Measurements from ENCODE around the gene CAMTA1.
"Not testable (repeated sequence)": the region's sequence is repeated elsewhere in the genome, so short reads cannot be mapped to it uniquely, and the experiment has no call there.

CAMTA1 gene

DNA sequence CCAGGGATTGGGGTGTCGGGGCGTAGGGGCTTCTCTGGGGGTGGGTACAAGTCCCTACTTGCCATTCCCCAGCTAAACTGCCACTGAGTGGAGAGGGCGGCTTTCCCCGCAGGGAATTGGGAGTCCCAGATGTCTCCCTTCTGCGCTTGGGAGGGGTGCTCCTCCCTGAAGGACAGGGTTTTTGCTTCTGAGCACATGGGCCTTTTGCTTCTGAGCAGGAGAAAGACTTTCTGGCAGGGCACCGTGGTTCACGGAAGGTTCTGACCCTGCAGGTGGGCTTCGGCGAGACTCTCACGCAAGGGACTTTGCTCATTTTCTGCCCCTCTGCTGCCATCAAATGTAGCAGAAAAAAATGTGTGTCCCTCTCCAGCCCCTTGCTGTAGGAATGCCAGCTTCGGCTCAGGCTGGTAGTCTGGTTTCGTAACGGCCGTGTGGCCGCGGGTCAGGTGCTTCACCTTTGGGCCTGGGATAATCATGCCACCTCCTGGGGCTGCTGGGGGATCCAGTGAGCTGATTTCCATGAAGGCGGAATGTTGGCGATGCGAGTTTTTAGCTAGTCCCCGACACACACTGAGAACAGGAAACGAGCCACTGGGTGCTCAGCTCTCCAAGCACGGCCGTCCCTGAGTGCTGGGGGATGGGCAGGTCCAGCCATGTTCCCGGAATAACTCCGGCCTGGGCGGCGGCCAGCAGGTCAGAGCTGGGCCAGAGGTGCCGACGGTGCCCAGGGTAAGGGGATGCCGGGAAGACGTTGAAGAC, 364.0 kb downstream of the CAMTA1 start:
- H3K27me3 Mint-ChIP-seq = no peaks in the 10 kb centered on the region
- no peaks in the 10 kb centered on the region for H3K36me3 Mint-ChIP-seq
- no peak overlapping the region for H3K27ac Mint-ChIP-seq
- no peaks in the 10 kb centered on the region for H3K4me1 Mint-ChIP-seq
- H3K4me3 Mint-ChIP-seq = no peak overlapping the region
- H3K9me3 Mint-ChIP-seq = no peaks in the 10 kb centered on the region

DNA sequence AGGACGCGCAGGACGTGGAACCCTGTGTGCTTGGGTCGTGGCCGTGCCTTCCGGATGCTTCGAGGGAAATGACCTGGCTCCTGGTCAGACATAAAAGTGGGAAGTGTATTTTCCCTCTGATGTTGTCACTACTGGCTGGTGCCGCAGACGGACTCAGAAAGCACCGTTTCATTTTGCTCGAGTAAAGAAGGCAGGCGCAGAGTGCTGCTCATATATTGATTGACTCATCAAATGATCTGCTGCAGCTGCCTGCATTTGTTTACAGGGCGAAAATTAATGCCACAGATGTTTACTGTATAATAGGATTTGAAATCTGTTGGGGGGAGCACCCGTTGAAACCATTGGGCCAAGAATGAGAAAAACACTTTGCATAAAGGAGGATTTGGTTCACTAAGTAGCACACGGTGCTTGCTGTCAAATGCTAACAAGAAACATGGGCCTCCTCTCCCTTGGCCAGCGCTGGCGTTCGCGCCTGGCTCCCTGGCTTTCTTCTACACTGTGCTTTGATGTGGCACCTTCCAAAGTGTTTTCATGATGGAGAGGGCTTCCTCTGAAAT, 365.5 kb downstream of the CAMTA1 start:
- Mint-ChIP-seq H3K27me3 (no peaks in the 10 kb centered on the region), H3K4me1 (no peaks in the 10 kb centered on the region), H3K27ac (no peak overlapping the region), H3K36me3 (no peaks in the 10 kb centered on the region), H3K9me3 (no peaks in the 10 kb centered on the region), H3K4me3 (no peak overlapping the region)

DNA sequence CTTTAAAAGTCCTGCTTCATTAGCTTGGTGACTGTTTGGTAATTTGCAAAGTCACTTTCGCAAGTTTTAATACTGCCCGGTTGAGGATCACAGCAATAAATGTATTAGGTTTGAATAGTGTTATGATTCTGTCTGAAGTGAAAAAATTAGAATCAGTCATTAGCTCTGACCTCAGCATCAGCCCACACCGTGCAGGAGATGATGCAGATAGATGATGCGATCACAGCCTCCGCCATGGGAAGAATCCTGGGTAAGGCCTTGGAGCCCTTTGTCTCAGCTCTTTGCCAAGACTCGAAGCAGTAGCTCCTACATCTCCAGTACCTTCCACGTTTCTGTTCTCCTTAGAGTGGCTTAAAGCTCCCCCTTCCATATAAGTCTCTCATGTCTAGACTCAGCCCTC, 366.7 kb downstream of the CAMTA1 start:
- H3K4me3 Mint-ChIP-seq = no peak overlapping the region
- H3K9me3 Mint-ChIP-seq = no peaks in the 10 kb centered on the region
- no peaks in the 10 kb centered on the region for H3K27me3 Mint-ChIP-seq
- no peaks in the 10 kb centered on the region for H3K36me3 Mint-ChIP-seq
- H3K4me1 Mint-ChIP-seq = no peaks in the 10 kb centered on the region
- H3K27ac Mint-ChIP-seq = no peak overlapping the region

DNA sequence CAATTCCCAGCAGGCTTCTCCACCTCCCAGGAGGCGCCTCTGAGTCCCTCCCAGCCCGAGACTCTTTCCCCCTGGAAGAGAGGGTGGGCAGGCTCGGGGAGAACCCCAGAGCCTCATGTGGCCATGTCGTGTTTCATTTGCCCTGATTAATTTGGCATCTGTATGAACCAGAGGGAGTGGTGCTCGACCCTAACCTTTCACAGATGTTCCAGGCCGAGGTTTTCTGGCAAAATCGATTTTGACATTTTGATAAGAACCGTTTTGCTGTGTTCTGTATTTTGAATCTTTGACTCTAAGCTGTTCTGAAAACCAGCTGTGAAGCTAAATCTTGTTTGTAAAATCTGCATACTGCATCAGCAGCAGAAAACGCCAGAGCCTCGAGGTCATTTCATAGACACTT, 367.4 kb downstream of the CAMTA1 start:
- no peak overlapping the region for H3K27ac Mint-ChIP-seq
- H3K36me3 Mint-ChIP-seq = no peaks in the 10 kb centered on the region
- no peak overlapping the region for H3K4me3 Mint-ChIP-seq
- H3K9me3 Mint-ChIP-seq = no peaks in the 10 kb centered on the region
- H3K4me1 Mint-ChIP-seq = no peaks in the 10 kb centered on the region
- no peaks in the 10 kb centered on the region for H3K27me3 Mint-ChIP-seq

GRCh38 chr1:7153464-7153863, 368.2 kb downstream of the CAMTA1 start:
- H3K4me1 Mint-ChIP-seq = no peaks in the 10 kb centered on the region
- no peak overlapping the region for H3K4me3 Mint-ChIP-seq
- no peaks in the 10 kb centered on the region for H3K36me3 Mint-ChIP-seq
- H3K9me3 Mint-ChIP-seq = no peaks in the 10 kb centered on the region
- no peaks in the 10 kb centered on the region for H3K27me3 Mint-ChIP-seq
- H3K27ac Mint-ChIP-seq = no peak overlapping the region

GRCh38 chr1:7159116-7159781, 374.0 kb downstream of the CAMTA1 start:
- Mint-ChIP-seq H3K9me3 (no peaks in the 10 kb centered on the region), H3K36me3 (no peaks in the 10 kb centered on the region), H3K4me1 (no peaks in the 10 kb centered on the region), H3K27ac (no peak overlapping the region), H3K4me3 (no peak overlapping the region), H3K27me3 (peaks cover 2% of the 10 kb centered on the region)

DNA sequence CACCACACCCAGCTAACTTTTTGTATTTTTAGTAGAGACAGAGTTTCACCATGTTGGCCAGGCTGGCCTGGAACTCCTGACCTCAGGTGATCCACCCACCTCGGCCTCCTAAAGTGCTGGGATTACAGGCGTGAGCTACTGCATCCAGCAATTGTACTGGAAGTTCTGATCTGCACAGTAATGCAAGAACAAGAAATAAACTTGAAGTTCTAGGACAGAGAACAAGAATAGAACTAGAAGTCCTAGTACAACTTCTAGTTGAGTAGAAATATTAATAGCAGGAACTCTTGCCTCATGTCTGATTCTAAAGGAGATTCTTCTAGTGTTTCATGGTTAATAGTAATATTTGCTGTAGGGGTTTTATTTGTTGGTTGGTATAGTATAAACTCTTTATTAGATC, 383.3 kb downstream of the CAMTA1 start:
- H3K4me3 Mint-ChIP-seq, H3K9me3 Mint-ChIP-seq, H3K36me3 Mint-ChIP-seq, H3K27ac Mint-ChIP-seq, H3K4me1 Mint-ChIP-seq: not testable (repeated sequence)
- H3K27me3 Mint-ChIP-seq = peaks cover 13% of the 10 kb centered on the region

DNA sequence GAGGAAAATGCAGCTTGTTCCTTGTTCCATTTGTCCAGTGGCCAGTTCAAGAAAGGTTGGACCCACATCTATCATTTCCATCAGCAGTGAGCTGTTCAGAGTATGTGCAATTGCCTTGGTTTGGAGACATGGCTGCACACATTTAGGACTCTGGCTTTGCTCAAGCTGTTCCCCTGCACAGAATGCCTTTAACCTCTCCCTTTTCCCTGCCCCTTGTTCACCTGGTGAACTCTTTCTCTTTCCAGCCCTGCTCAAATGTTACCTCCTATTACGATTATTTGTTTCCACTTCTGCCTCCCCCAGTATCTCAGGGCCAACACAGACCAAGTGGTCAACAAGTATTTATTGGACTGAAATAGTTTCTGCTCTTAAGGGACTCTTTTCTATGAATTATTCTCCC, 385.9 kb downstream of the CAMTA1 start:
- no peak overlapping the region for H3K27ac Mint-ChIP-seq
- no peaks in the 10 kb centered on the region for H3K4me1 Mint-ChIP-seq
- H3K9me3 Mint-ChIP-seq = no peaks in the 10 kb centered on the region
- peaks cover 26% of the 10 kb centered on the region for H3K27me3 Mint-ChIP-seq
- peaks cover 1% of the 10 kb centered on the region for H3K36me3 Mint-ChIP-seq
- H3K4me3 Mint-ChIP-seq = no peak overlapping the region

GRCh38 chr1:7171574-7171973, 386.3 kb downstream of the CAMTA1 start:
- Mint-ChIP-seq H3K4me1 (no peaks in the 10 kb centered on the region), H3K27ac (no peak overlapping the region), H3K9me3 (no peaks in the 10 kb centered on the region), H3K36me3 (peaks cover 1% of the 10 kb centered on the region), H3K4me3 (no peak overlapping the region), H3K27me3 (peaks cover 24% of the 10 kb centered on the region)

DNA sequence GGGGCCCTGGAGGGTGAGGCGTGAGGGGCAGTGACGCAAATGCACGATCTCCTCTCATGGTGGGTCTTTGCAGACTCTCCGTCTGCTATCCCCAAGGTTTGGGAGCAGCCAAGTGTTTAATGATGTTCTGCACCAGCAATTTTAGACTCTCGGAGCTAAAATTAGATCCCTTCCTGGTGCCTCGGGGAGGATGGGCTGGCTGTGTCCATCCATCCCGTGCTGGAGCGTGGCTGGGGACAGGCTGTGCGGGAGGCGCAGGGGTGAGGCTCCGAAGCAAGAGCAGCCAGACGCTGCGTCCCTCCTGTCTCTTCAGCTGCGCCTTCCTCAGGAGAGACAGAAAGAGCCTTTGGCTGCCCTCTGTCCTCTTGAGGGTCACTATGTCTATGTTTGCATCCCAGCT, 387.6 kb downstream of the CAMTA1 start:
- Mint-ChIP-seq H3K27ac (no peak overlapping the region), H3K4me1 (no peaks in the 10 kb centered on the region), H3K36me3 (peaks cover 1% of the 10 kb centered on the region), H3K27me3 (peaks cover 24% of the 10 kb centered on the region), H3K9me3 (peaks cover 1% of the 10 kb centered on the region), H3K4me3 (no peak overlapping the region)

- H3K27me3 Mint-ChIP-seq = peaks cover 24% of the 10 kb centered on the region
- H3K27ac Mint-ChIP-seq = no peak overlapping the region
- peaks cover 9% of the 10 kb centered on the region for H3K9me3 Mint-ChIP-seq
- no peaks in the 10 kb centered on the region for H3K4me1 Mint-ChIP-seq
- peaks cover 1% of the 10 kb centered on the region for H3K36me3 Mint-ChIP-seq
- H3K4me3 Mint-ChIP-seq = no peak overlapping the region
Observed at GRCh38 chr1:7174561-7174960, 389.3 kb downstream of the CAMTA1 start.

DNA sequence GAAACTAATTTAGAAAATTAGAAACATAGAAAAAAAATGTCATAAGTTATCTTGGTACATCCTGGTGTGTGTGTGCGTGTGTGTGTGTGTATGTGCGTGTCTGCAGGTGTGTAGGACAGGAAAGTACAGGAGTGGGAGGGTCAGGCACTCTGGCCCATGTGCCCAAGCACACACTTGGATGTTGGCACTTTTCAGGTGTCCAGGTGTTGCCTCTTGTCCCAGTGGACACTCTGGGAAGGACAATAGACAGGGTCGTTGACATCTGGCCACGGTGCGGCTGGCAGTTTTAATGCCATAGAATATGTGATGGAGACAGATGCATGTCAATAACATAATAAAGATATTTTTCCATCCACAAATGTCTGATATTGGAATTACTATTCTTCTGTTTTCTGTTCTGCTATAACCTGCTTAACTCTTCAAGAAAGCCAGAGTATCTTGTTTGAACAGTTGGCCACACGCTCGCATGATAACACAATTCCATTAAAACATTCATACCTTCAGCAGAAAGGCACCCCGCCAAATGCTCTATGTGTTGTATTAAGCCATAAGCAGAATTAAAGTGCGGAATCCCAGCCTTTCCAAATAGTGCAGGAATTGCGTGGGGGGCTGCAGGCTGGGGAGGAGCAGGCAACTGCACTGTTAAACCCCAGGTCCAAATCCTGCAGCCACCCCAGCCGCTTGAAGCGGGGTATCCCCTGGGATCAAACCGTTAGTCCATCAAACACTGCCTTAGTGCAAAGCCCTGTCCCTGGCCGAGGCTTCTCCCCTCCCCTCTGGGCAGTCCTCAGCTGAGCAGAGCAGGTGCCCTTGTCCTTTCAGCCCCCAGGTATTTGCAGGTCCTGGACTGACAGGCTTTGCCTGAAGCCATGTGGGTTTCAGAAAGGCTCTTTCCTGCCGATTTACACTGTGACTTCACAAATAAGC, 390.0 kb downstream of the CAMTA1 start:
- Mint-ChIP-seq H3K4me3 (no peak overlapping the region), H3K27me3 (peaks cover 27% of the 10 kb centered on the region), H3K36me3 (peaks cover 3% of the 10 kb centered on the region), H3K4me1 (no peaks in the 10 kb centered on the region), H3K27ac (no peak overlapping the region), H3K9me3 (peaks cover 14% of the 10 kb centered on the region)

DNA sequence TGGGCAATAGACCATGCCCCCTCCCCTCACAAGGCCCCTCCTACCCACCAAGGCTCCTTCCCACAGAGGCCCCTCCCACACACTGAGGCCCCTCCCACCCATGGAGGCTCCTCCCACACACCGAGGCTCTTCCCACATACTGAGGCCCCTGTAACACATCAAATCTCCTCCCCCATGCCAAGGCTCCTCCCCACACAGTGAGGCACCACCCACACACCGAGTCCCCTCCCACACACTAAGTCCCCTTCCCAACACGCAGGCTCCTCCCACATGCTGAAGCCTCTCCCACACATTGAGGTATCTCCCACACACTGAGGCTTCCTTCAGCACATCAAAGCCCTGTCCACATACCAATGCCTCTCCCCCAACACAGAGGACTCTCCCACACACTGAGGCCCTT, 391.8 kb downstream of the CAMTA1 start:
- H3K27ac Mint-ChIP-seq = no peak overlapping the region
- H3K27me3 Mint-ChIP-seq = peaks cover 24% of the 10 kb centered on the region
- H3K4me3 Mint-ChIP-seq = no peak overlapping the region
- peaks cover 1% of the 10 kb centered on the region for H3K36me3 Mint-ChIP-seq
- H3K4me1 Mint-ChIP-seq = no peaks in the 10 kb centered on the region
- peaks cover 14% of the 10 kb centered on the region for H3K9me3 Mint-ChIP-seq

DNA sequence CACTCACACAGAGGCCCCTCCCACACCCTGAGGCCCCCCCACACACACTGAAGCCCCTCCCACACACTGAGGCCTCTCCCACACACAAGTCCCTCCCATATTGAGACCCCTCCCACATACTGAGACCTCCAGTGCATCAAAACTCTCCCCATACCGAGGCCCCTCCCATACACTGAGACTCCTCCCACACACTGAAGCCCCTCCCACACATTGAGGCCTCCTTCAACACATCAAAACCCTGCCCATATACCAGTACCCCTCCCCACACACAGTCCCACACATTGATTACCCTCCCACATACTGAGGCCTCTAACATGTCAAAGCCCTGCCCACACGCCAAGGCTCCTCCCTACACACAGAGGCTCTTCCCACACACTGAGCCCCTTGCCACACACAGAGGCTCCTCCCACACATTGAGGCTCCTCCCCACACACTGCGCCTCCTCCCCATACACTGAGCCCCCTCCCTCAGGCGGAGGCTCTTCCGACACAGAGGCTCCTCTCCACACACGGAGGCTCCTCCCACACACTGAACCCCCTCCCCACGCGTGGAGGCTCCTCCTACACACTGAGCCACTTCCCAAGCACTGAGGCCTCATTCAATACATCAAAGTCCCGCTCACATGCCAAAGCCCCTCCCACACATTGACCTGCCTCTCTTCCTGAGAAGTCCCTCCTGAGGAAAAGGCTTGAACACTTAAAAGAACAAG, 392.3 kb downstream of the CAMTA1 start:
- Mint-ChIP-seq H3K36me3 (peaks cover 1% of the 10 kb centered on the region), H3K4me3 (no peak overlapping the region), H3K27ac (no peak overlapping the region), H3K4me1 (no peaks in the 10 kb centered on the region), H3K9me3 (peaks cover 16% of the 10 kb centered on the region), H3K27me3 (peaks cover 26% of the 10 kb centered on the region)

- H3K4me1 Mint-ChIP-seq = no peaks in the 10 kb centered on the region
- no peak overlapping the region for H3K27ac Mint-ChIP-seq
- no peak overlapping the region for H3K4me3 Mint-ChIP-seq
- H3K36me3 Mint-ChIP-seq = peaks cover 1% of the 10 kb centered on the region
- H3K9me3 Mint-ChIP-seq = peaks cover 20% of the 10 kb centered on the region
- peaks cover 28% of the 10 kb centered on the region for H3K27me3 Mint-ChIP-seq
Observed at GRCh38 chr1:7178336-7178735, 393.1 kb downstream of the CAMTA1 start.
